Heart left ventricle (tissue), 16 donors: ENCODE results near the gene BAIAP2. TPM values are rescaled to one million over a fixed set of nuclear protein-coding genes. Genes with fewer than 3 reads are reported as not detected.

Source experiments
- ATAC-seq, 4 donors: fragments of 200-7000 bp; cut with Tn5 transposase; one replicate each; pipeline ENCODE4 v1.9.1; 2020 to 2022; ENCODE audit warnings: moderate library complexity in 4 of 4, mild to moderate bottlenecking in 3 of 4, moderate number of reproducible peaks in 1 of 4
- DNase-seq, 5 donors: peaks; one replicate each; pipeline ENCODE4 v3.0.0-alpha.2; 2020
- H3K27ac ChIP-seq, 12 donors: fragments of 200-600 bp; sonication (generic) in 4 of 12; one replicate each; pipeline versions ENCODE4 v1.5.0 to v1.8.0; 2016 to 2022; ENCODE audit warnings: mild to moderate bottlenecking in 2 of 12
- H3K27me3 ChIP-seq, 9 donors: fragments of 200-600 bp; sonication (generic) in 2 of 9; one replicate each; pipeline versions ENCODE4 v1.5.1 to v1.8.0; 2016 to 2022; ENCODE audit warnings: mild to moderate bottlenecking in 3 of 9
- H3K36me3 ChIP-seq, 9 donors: fragments of 200-600 bp; sonication (generic) in 2 of 9; one replicate each; pipeline versions ENCODE4 v1.5.0 to v1.8.0; 2018 to 2022; ENCODE audit warnings: mild to moderate bottlenecking in 2 of 9
- H3K4me1 ChIP-seq, 12 donors: fragments of 200-600 bp; sonication (generic) in 4 of 12; one replicate each; pipeline versions ENCODE4 v1.5.0 to v1.8.0; 2016 to 2022; ENCODE audit warnings: mild to moderate bottlenecking in 3 of 12
- H3K4me3 ChIP-seq, 12 donors: fragments of 200-600 bp; sonication (generic) in 4 of 12; one replicate each; pipeline versions ENCODE4 v1.5.0 to v1.8.0; 2017 to 2022; ENCODE audit warnings: mild to moderate bottlenecking in 9 of 12, moderate library complexity in 4 of 12
- H3K9me3 ChIP-seq, 12 donors: fragments of 200-600 bp; sonication (generic) in 4 of 12; one replicate each; pipeline versions ENCODE4 v1.5.0 to v1.8.0; 2016 to 2022; ENCODE audit warnings: mild to moderate bottlenecking in 1 of 12
- POLR2A ChIP-seq, 2 donors: fragments of 450-650 bp; IDR thresholded peaks; one replicate each; pipeline ENCODE4 v1.6.1; 2017; ENCODE audit warnings: antibody characterized with exemption in 2 of 2, mild to moderate bottlenecking in 2 of 2, moderate library complexity in 2 of 2
- WGBS, 4 donors: extraction: QIAGEN DNeasy Blood & Tissue Kit in 2 of 4; methylation state at CpG; one replicate each; pipeline versions ENCODE4 v1.1.5 to v1.1.7; 2013 to 2018; 5-methylcytosine and 5-hydroxymethylcytosine counted together
- intact Hi-C, 10 donors: fragments of 100-400 bp; cut with DNase I; formaldehyde crosslinking; loops; one replicate each; pipeline versions ENCODE4 v1.11.1 to v1.14.2; 2022
- polyA plus RNA-seq, 2 donors: library from polyadenylated mRNA; stranded (reverse); fragments of 200-250 nt; gene quantifications; one replicate each; pipeline ENCODE4 v1.2.3, GENCODE V29; 2013
- total RNA-seq, 9 donors: library from RNA; depleted of rRNA in 2 of 9; stranded (reverse); fragments of >200 nt in 2 of 9; fragmentation: NEBNext Ultra II Directional in 3 of 9; extraction: Animal tissue kit (Norgen Biotek cat#: 25700) in 3 of 9; gene quantifications; one replicate each; pipeline versions ENCODE4 v1.1.0 to v1.2.4, GENCODE V29; 2016 to 2023
- TF ChIP-seq, protein P1 (sequence below), 12 donors: fragments of 200-600 bp; sonication (generic) in 4 of 12; IDR thresholded peaks; one replicate each; pipeline versions ENCODE4 v1.5.0 to v1.8.0; 2018 to 2022; ENCODE audit warnings: antibody characterized with exemption in 12 of 12, mild to moderate bottlenecking in 5 of 12
- donor health status: ischemic (EF 13 %, LVEDD 7.1; RV severe dilation, severe dysfunction).
- donor health status: healthy with polysubstance abuse.
- donor health status: DM: no; HTN: yes; CAD: no.
- donor health status: DM: no; HTN: no; CAD: no.
- donor health status: ischemic (EF 25% LVEDD 6.9; RV normal size, moderate dysfunction).
- donor health status: ischemic (EF 25% LVEDD 5.7; RV mildly dilated, moderate dysfunction).
- donor health status: healthy.
- donor health status: DM: yes; HTN: yes; CAD: no.
- donor health status: ischemic (EF 35%, LVEDD 5.7; RV mildly dilated, moderate dysfunction).
- donor health status: nonischemic (EF 11% LVEDD 7.7; RV severe dilation, severe dysfunction).
- donor health status: DM: yes; HTN: yes; CAD: no.
- donor health status: PGD.
- donor health status: ischemic (EF 29% LVEDD 5.4; RV normal size, mild dysfunction).
- donor health status: nonischemic (EF 23%, LVEDD 6.1; RV moderate dilation, normal function).

Gene BAIAP2
- total and polyA plus RNA-seq, 11 donors: 8.9 to 30.2 (median 18.5) TPM

- ATAC-seq (peak; percentile 7 to 59 (median 26)), DNase-seq (peak in 3 of 5 donors; percentile 55 to 57 (median 56))
- Histone ChIP-seq H3K4me3 (peak overlapping the region in 1 of 12 donors; percentile 9), H3K36me3 (peaks cover 0 to 35% (median 9%) of the 10 kb centered on the region in 9 donors), H3K4me1 (peaks cover 0 to 48% (median 28%) of the 10 kb centered on the region in 12 donors), H3K27ac (peak overlapping the region; percentile 15 to 81 (median 66)), H3K27me3 (no peaks in the 10 kb centered on the region), H3K9me3 (no peaks in the 10 kb centered on the region)
- intact Hi-C loops: loop anchor here in 2 of 10 donors (5.0 kb wide), 2 partner anchors 46 to 51 kb away; partner anchors contain the start of gene BAIAP2 (in 1 of the 2)
- 46 to 68% (median 58%) methylated on average over 16 to 27 of the region's 27 CpGs for WGBS, 4 donors
- TF ChIP-seq POLR2A (IDR thresholded peaks at IDR 0.05): no peak
- TF ChIP-seq, protein P1, sequence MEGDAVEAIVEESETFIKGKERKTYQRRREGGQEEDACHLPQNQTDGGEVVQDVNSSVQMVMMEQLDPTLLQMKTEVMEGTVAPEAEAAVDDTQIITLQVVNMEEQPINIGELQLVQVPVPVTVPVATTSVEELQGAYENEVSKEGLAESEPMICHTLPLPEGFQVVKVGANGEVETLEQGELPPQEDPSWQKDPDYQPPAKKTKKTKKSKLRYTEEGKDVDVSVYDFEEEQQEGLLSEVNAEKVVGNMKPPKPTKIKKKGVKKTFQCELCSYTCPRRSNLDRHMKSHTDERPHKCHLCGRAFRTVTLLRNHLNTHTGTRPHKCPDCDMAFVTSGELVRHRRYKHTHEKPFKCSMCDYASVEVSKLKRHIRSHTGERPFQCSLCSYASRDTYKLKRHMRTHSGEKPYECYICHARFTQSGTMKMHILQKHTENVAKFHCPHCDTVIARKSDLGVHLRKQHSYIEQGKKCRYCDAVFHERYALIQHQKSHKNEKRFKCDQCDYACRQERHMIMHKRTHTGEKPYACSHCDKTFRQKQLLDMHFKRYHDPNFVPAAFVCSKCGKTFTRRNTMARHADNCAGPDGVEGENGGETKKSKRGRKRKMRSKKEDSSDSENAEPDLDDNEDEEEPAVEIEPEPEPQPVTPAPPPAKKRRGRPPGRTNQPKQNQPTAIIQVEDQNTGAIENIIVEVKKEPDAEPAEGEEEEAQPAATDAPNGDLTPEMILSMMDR (IDR thresholded peaks at IDR 0.05): no peak
Observed at GRCh38 chr17:81083125-81083765, 48.3 kb downstream of the BAIAP2 start.

- DNase-seq (peak in 2 of 5 donors; percentile 37 to 54), ATAC-seq (peak; percentile 38 to 64 (median 43))
- TF ChIP-seq, protein P1 (IDR thresholded peaks at IDR 0.05): no peak
- no peak for TF ChIP-seq POLR2A (IDR thresholded peaks at IDR 0.05)
- Histone ChIP-seq H3K27ac (peak overlapping the region in 4 of 12 donors; percentile 13 to 81 (median 44)), H3K27me3 (no peaks in the 10 kb centered on the region), H3K4me3 (no peak overlapping the region), H3K36me3 (peaks cover 0 to 40% (median 9%) of the 10 kb centered on the region in 9 donors), H3K9me3 (no peaks in the 10 kb centered on the region), H3K4me1 (peaks cover 0 to 48% (median 28%) of the 10 kb centered on the region in 12 donors)
- 53 to 67% (median 62%) methylated on average over 17 to 26 of the region's 26 CpGs for WGBS, 4 donors
- intact Hi-C loops: loop anchor here in 2 of 10 donors (5.0 kb wide), 2 partner anchors 48 to 53 kb away; partner anchors contain the start of gene BAIAP2 (in 1 of the 2)
Observed at GRCh38 chr17:81084680-81085419, 49.9 kb downstream of the BAIAP2 start.

DNA sequence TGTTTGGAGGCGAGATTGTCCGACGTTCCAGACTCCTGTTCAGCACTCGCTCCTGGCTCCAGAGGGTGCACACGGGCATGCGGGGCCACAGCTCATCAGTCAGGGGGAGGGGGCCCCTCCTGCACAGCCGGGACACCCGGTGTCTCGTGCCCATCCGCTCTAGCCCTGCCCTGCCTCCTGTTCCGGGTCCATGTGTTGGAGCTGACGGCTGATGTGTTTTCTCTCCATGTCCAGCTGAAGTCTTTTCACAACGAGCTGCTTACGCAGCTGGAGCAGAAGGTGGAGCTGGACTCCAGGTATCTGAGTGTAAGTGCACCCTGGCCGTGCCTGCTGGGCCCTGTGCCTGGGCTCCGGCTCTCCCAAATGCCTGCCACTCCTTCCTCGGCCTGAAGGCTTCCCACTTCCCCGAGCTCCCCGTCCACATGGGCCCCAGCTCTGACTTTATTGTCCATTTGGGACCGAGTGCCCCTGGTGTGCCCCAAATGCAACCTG lies 50.5 kb downstream of the BAIAP2 start:
- no peak for TF ChIP-seq POLR2A (IDR thresholded peaks at IDR 0.05)
- TF ChIP-seq, protein P1 (IDR thresholded peaks at IDR 0.05): no peak
- Histone ChIP-seq H3K4me3 (no peak overlapping the region), H3K27me3 (no peaks in the 10 kb centered on the region), H3K36me3 (peaks cover 0 to 37% (median 9%) of the 10 kb centered on the region in 9 donors), H3K4me1 (peaks cover 0 to 50% (median 30%) of the 10 kb centered on the region in 12 donors), H3K27ac (peak overlapping the region in 1 of 12 donors; percentile 13), H3K9me3 (no peaks in the 10 kb centered on the region)
- intact Hi-C loops: no loop called here
- 81 to 89% (median 86%) methylated on average over 13 to 20 of the region's 20 CpGs for WGBS, 4 donors
- ATAC-seq: no peak
- DNase-seq: no peak
